Mesenchymal stem cell (in vitro differentiated cells and primary cell): Measurements from ENCODE around the gene ENPP7.

ENCODE experiments used
- DNase-seq: peaks from one replicate; pipeline ENCODE4 v3.0.0-alpha.2; 2013
- H2AFZ ChIP-seq: one replicate; pipeline ENCODE4 v1.6.1; 2013; ENCODE audit warnings: low read depth, mild to moderate bottlenecking, control low read depth, inconsistent platforms, low read length, moderate library complexity
- H2AK5ac ChIP-seq: 2 replicates; pipeline ENCODE4 v1.6.1; 2013; ENCODE audit warnings: low read length, moderate library complexity, mild to moderate bottlenecking, inconsistent platforms; ENCODE audit not compliant: severe bottlenecking
- H2BK120ac ChIP-seq: one replicate; pipeline ENCODE4 v1.6.1; 2013; ENCODE audit warnings: low read depth, mild to moderate bottlenecking, inconsistent platforms, low read length, moderate library complexity
- H2BK12ac ChIP-seq, 2 experiments: one replicate each; pipeline ENCODE4 v1.6.1; 2013; ENCODE audit warnings: inconsistent platforms in 2 of 2, low read length in 2 of 2, mild to moderate bottlenecking in 2 of 2, moderate library complexity in 2 of 2, control low read depth in 1 of 2
- H2BK15ac ChIP-seq: one replicate; pipeline ENCODE4 v1.6.1; 2013; ENCODE audit warnings: mild to moderate bottlenecking, low read depth, inconsistent platforms; ENCODE audit not compliant: poor library complexity, severe bottlenecking
- H2BK5ac ChIP-seq: 2 replicates; pipeline ENCODE4 v1.6.1; 2013; ENCODE audit warnings: low read depth, mild to moderate bottlenecking, low read length, control low read depth, inconsistent platforms; ENCODE audit not compliant: poor library complexity, severe bottlenecking
- H3K14ac ChIP-seq, 2 experiments: one replicate each; pipeline ENCODE4 v1.6.1; 2013; ENCODE audit warnings: inconsistent platforms in 2 of 2, low read length in 2 of 2, control low read depth in 1 of 2, mild to moderate bottlenecking in 1 of 2, moderate library complexity in 1 of 2
- H3K18ac ChIP-seq, 2 experiments: one replicate each; pipeline ENCODE4 v1.6.1; 2013; ENCODE audit warnings: inconsistent platforms in 2 of 2, low read length in 2 of 2, control low read depth in 1 of 2, low read depth in 1 of 2, mild to moderate bottlenecking in 1 of 2
- H3K23ac ChIP-seq, 2 experiments: one replicate each; pipeline ENCODE4 v1.6.1; 2013; ENCODE audit warnings: inconsistent platforms in 2 of 2, low read length in 2 of 2, mild to moderate bottlenecking in 2 of 2, moderate library complexity in 2 of 2, control low read depth in 1 of 2
- H3K27ac ChIP-seq: 2 replicates; pipeline ENCODE4 v1.5.1; 2013; ENCODE audit warnings: mild to moderate bottlenecking, moderate library complexity, low read length, control low read depth, inconsistent platforms; ENCODE audit not compliant: poor library complexity, severe bottlenecking
- H3K27me3 ChIP-seq, 2 experiments: 2 replicates each; pipeline versions ENCODE4 v1.6.1 to v1.7.0; 2013; ENCODE audit warnings: low read length in 2 of 2, mild to moderate bottlenecking in 2 of 2, moderate library complexity in 2 of 2, control low read depth in 1 of 2, inconsistent platforms in 1 of 2; ENCODE audit not compliant: control insufficient read depth in 1 of 2, insufficient read depth in 1 of 2
- H3K36me3 ChIP-seq, 2 experiments: 2 replicates each; pipeline versions ENCODE4 v1.6.1 to v1.7.0; 2013; ENCODE audit warnings: low read length in 2 of 2, control low read depth in 1 of 2, inconsistent platforms in 1 of 2, low read depth in 1 of 2, mild to moderate bottlenecking in 1 of 2; ENCODE audit not compliant: insufficient read depth in 2 of 2, control insufficient read depth in 1 of 2
- H3K4ac ChIP-seq, 2 experiments: one replicate each; pipeline ENCODE4 v1.6.1; 2013; ENCODE audit warnings: inconsistent platforms in 2 of 2, low read length in 2 of 2, mild to moderate bottlenecking in 2 of 2, moderate library complexity in 2 of 2, control low read depth in 1 of 2, low read depth in 1 of 2
- H3K4me1 ChIP-seq: 2 replicates; pipeline ENCODE4 v1.6.1; 2013; ENCODE audit warnings: low read depth, low read length, control low read depth; ENCODE audit not compliant: control insufficient read depth, insufficient read depth
- H3K4me2 ChIP-seq: 2 replicates; pipeline ENCODE4 v1.6.1; 2013; ENCODE audit warnings: low read length, mild to moderate bottlenecking, inconsistent platforms; ENCODE audit not compliant: poor library complexity, severe bottlenecking
- H3K4me3 ChIP-seq, 2 experiments: 2 replicates each; pipeline versions ENCODE4 v1.5.1 to v1.7.0; 2013; ENCODE audit warnings: low read length in 2 of 2, mild to moderate bottlenecking in 2 of 2, control low read depth in 1 of 2, low read depth in 1 of 2; ENCODE audit not compliant: insufficient read depth in 1 of 2
- H3K79me1 ChIP-seq: replicated peaks from 2 replicates; pipeline ENCODE4 v1.6.1; 2013; ENCODE audit warnings: mild to moderate bottlenecking, control low read depth, low read length, inconsistent platforms; ENCODE audit not compliant: poor library complexity, severe bottlenecking
- H3K9ac ChIP-seq: 2 replicates; pipeline ENCODE4 v1.7.0; 2013; ENCODE audit warnings: mild to moderate bottlenecking, low read length, moderate library complexity
- H3K9me3 ChIP-seq: 2 replicates; pipeline ENCODE4 v1.7.0; 2013; ENCODE audit warnings: mild to moderate bottlenecking, low read length; ENCODE audit not compliant: control insufficient read depth
- H4K8ac ChIP-seq: one replicate; pipeline ENCODE4 v1.6.1; 2013; ENCODE audit warnings: inconsistent platforms, mild to moderate bottlenecking, low read length, moderate library complexity
- H4K91ac ChIP-seq: one replicate; pipeline ENCODE4 v1.6.1; 2013; ENCODE audit warnings: mild to moderate bottlenecking, low read length, inconsistent platforms
- WGBS: methylation state at CpG from one replicate; pipeline ENCODE4 v1.1.7; 2013; ENCODE audit warnings: mixed read lengths; 5-methylcytosine and 5-hydroxymethylcytosine counted together

ENPP7 gene

DNA sequence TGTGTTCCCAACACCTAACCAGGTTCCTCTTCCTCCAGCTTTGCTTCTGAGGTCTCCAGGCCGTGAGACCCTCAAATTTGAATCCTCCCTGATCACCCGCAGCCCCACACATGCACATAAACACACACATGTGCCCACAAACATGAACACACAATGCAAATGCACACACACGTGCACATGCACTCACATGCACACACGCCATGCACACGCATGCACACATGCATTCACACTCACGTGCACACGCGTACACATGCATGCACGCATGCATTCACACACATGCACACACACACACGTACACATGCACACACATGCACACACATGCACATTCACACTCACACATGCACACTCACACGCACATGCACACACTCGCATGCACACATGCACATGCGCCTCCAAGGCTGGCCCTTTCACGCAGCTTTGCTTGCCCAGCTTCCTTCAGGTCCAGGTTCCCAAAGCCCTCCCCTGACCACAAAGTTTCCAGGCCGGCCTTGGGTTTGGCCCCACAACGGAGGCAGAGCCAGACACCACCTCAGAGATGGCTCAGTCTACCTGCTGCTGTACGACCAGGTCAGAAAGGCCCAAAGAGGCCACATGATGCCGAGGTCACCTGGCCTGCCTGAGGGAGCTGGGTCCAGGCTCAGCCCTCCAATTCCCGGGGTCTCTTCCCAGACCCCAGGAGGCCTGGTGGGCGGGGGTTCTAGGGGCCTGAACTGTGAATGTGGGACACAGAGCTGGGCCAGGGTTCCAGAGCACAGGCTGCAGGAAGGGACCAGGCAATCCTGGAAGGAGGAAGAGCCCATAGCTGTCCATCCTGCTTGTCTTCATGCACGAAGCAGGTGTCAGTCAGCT, 39.5 kb upstream of the ENPP7 start:
- Histone ChIP-seq H3K4me1 (peaks cover 17% of the 10 kb centered on the region), H3K27me3 (peaks cover 18 to 86% of the 10 kb centered on the region in 2 experiments), H4K91ac (no peak overlapping the region), H2AFZ (no peak overlapping the region), H3K79me1 (no peaks in the 10 kb centered on the region), H2BK15ac (no peak overlapping the region), H2AK5ac (no peak overlapping the region), H3K18ac (no peak overlapping the region), H3K9me3 (no peaks in the 10 kb centered on the region), H3K27ac (no peak overlapping the region), H3K4ac (no peak overlapping the region), H3K36me3 (no peaks in the 10 kb centered on the region), H3K9ac (no peak overlapping the region), H3K23ac (no peak overlapping the region), H2BK12ac (no peak overlapping the region), H4K8ac (no peak overlapping the region), H3K4me2 (no peak overlapping the region), H2BK120ac (no peak overlapping the region), H3K4me3 (no peak overlapping the region), H2BK5ac (no peak overlapping the region), H3K14ac (no peak overlapping the region)
- WGBS, result 76% methylated on average over 21 of the region's 21 CpGs
- no peak for DNase-seq

DNA sequence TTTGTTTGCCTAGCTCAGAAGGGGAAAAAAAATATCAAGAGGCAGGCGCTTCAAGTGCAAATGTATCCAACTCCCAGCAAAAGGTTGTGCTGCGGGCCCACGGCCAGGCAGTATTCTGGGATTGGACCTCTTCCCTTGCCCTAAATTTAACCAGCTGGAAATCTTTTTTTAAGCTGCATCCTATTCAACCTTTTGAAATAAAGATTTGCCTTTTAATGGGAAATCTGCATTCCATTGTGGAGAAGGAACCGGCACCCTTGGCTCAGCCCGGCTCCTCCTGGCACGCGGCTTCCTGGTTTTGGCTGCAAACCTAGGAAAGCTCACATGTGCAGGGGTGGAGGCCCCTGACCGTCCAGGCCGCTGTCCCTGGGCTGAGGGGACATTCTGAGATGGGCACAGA, 38.8 kb upstream of the ENPP7 start:
- DNase-seq, result no peak
- H4K8ac ChIP-seq, result no peak overlapping the region
- no peak overlapping the region for H2BK5ac ChIP-seq
- peaks cover 22% of the 10 kb centered on the region for H3K4me1 ChIP-seq
- no peak overlapping the region for H3K18ac ChIP-seq
- H2BK120ac ChIP-seq, result no peak overlapping the region
- H3K27me3 ChIP-seq, result peaks cover 18 to 86% of the 10 kb centered on the region in 2 experiments
- H4K91ac ChIP-seq, result no peak overlapping the region
- WGBS, result 75% methylated on average over 9 of the region's 9 CpGs
- no peak overlapping the region for H3K4ac ChIP-seq
- no peaks in the 10 kb centered on the region for H3K9me3 ChIP-seq
- H3K14ac ChIP-seq, result no peak overlapping the region
- H3K4me3 ChIP-seq, result no peak overlapping the region
- H3K27ac ChIP-seq, result no peak overlapping the region
- H3K36me3 ChIP-seq, result no peaks in the 10 kb centered on the region
- H3K4me2 ChIP-seq, result no peak overlapping the region
- no peak overlapping the region for H3K23ac ChIP-seq
- no peak overlapping the region for H2AK5ac ChIP-seq
- no peak overlapping the region for H3K9ac ChIP-seq
- no peak overlapping the region for H2BK15ac ChIP-seq
- no peaks in the 10 kb centered on the region for H3K79me1 ChIP-seq
- H2AFZ ChIP-seq, result no peak overlapping the region
- H2BK12ac ChIP-seq, result no peak overlapping the region

DNA sequence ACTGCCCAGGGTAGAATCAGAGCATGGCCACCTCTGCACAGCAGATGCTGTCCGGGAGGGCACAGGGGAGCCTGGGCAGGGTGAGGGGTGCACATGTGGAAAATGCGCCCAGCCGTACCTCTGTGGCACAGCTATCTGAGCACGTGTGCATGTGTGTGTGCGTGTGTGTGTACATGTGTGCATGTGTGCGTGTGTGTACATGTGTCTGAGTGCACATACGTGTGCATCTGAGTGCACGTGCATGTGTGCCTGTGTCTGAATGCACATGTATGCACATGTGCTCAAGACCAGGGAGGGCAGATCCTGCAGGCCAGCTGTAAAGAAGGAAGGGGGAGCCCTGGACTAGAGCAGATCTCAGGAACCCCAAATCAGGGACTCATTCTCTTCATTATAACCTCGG, 37.3 kb upstream of the ENPP7 start:
- Histone ChIP-seq H3K4me3 (no peak overlapping the region), H3K4me2 (no peak overlapping the region), H2AK5ac (no peak overlapping the region), H3K27me3 (peaks cover 24 to 88% of the 10 kb centered on the region in 2 experiments), H2BK15ac (no peak overlapping the region), H3K23ac (no peak overlapping the region), H3K4me1 (peaks cover 22% of the 10 kb centered on the region), H3K14ac (peak overlapping the region in 1 of 2 experiments; percentile 78), H3K18ac (no peak overlapping the region), H2BK12ac (no peak overlapping the region), H4K8ac (no peak overlapping the region), H2BK120ac (no peak overlapping the region), H3K9ac (no peak overlapping the region), H3K9me3 (no peaks in the 10 kb centered on the region), H4K91ac (peak overlapping the region; percentile 46), H3K27ac (no peak overlapping the region), H2AFZ (no peak overlapping the region), H2BK5ac (no peak overlapping the region), H3K4ac (no peak overlapping the region), H3K36me3 (no peaks in the 10 kb centered on the region), H3K79me1 (no peaks in the 10 kb centered on the region)
- DNase-seq, result no peak
- 72% methylated on average over 8 of the region's 9 CpGs for WGBS

DNA sequence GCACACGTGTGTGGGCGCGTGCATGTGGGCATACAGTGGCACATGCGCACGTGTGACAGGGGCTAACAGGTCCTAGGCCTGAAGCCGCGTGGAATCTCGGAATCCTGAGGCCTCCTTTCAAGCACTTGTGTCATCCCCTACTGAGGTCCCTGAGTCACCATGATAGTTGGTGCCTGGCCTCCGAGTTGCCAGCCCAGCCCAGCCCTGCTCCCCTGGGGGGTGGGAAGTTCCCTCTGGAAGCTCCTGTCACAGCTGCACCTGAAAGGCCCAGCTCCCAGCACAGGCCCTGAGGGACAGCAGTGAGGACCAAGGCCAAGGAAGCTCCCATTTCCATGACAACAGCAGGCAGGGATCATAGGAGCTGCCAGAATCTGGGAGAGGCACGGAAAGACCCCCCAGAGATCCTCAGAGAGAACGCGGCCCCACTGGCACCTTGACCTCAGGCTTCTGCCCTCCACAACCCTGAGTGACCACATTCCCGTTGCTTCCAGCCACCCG, 35.4 kb upstream of the ENPP7 start:
- Histone ChIP-seq H2BK120ac (no peak overlapping the region), H3K9ac (no peak overlapping the region), H2BK12ac (no peak overlapping the region), H3K4me1 (peaks cover 22% of the 10 kb centered on the region), H2BK15ac (no peak overlapping the region), H3K4ac (no peak overlapping the region), H2AK5ac (no peak overlapping the region), H3K14ac (no peak overlapping the region), H2BK5ac (peak overlapping the region; percentile 14), H3K27ac (no peak overlapping the region), H3K9me3 (no peaks in the 10 kb centered on the region), H3K4me2 (peak overlapping the region; percentile 28), H3K79me1 (no peaks in the 10 kb centered on the region), H4K8ac (no peak overlapping the region), H4K91ac (no peak overlapping the region), H3K27me3 (peaks cover 24 to 82% of the 10 kb centered on the region in 2 experiments), H3K4me3 (no peak overlapping the region), H3K36me3 (no peaks in the 10 kb centered on the region), H2AFZ (no peak overlapping the region), H3K23ac (no peak overlapping the region), H3K18ac (no peak overlapping the region)
- no peak for DNase-seq
- WGBS, result 83% methylated on average over 14 of the region's 14 CpGs
